Neural cell (in vitro differentiated cells): ENCODE data around the gene RASSF9.

Experiments used
- CTCF ChIP-seq: fragments of 450-650 bp; IDR thresholded peaks from 2 replicates; pipeline ENCODE4 v1.5.1; 2014; ENCODE audit warnings: antibody characterized with exemption, mild to moderate bottlenecking, moderate library complexity; ENCODE audit not compliant: poor library complexity, severe bottlenecking
- EP300 ChIP-seq: fragments of 450-650 bp; conservative IDR thresholded peaks from 2 replicates; pipeline ENCODE4 v1.6.1; 2014; ENCODE audit warnings: antibody characterized with exemption, mild to moderate bottlenecking, moderate library complexity; ENCODE audit not compliant: poor library complexity, severe bottlenecking
- EZH2 ChIP-seq: fragments of 200-600, 300-800 bp; shearing (Covaris generic), sonication (generic); IDR thresholded peaks from 2 replicates; pipeline ENCODE4 v1.6.1; 2014; ENCODE audit warnings: antibody characterized with exemption, low read length, borderline replicate concordance, mild to moderate bottlenecking; ENCODE audit not compliant: insufficient read depth, poor library complexity, severe bottlenecking
- POLR2AphosphoS5 ChIP-seq: IDR thresholded peaks from 2 replicates; pipeline ENCODE4 v1.6.1; 2012
- RAD21 ChIP-seq: fragments of 450-650 bp; conservative IDR thresholded peaks from 2 replicates; pipeline ENCODE4 v1.6.1; 2014; ENCODE audit warnings: antibody characterized with exemption, mild to moderate bottlenecking, moderate library complexity
- TAF1 ChIP-seq: IDR thresholded peaks from 2 replicates; pipeline ENCODE4 v1.6.1; 2012; ENCODE audit warnings: low read depth

DNA sequence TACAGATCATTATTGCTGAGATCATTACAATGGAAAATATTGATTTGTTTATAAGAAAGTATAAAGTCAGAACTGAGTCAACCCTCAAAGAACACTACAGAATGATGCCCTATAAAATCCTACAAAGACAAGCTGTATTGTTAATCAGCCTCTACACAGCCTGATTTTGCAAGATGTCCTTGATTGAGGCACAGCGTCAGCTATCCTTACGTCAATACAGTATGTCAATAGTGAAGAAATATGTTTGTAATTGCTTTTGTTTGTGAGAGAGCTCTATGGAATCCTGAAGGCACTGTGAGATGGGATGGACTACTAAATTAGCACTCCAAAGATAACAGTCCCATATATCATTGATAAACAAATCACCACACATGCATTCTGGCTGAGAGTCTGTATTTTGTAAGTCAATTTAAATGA is 70.7 kb downstream of the RASSF9 start:
- TF ChIP-seq CTCF (no peak), EZH2 (no peak), TAF1 (no peak), POLR2AphosphoS5 (no peak), RAD21 (no peak), EP300 (no peak)
